Epithelial cell of esophagus (primary cell): ENCODE data around the gene FAM168B.
"Not testable (repeated sequence)": the region's sequence is repeated elsewhere in the genome, so short reads cannot be mapped to it uniquely, and the experiment has no call there.

Source experiments
- DNase-seq: peaks from one replicate; pipeline ENCODE4 v3.0.0; 2010; ENCODE audit warnings: low read depth
- H3K4me3 ChIP-seq: 2 replicates; pipeline ENCODE4 v1.5.1; 2011; ENCODE audit warnings: mild to moderate bottlenecking, low read length, control low read depth
- CTCF ChIP-seq: IDR thresholded peaks from 2 replicates; pipeline ENCODE4 v1.5.1; 2011; ENCODE audit warnings: low read depth, mild to moderate bottlenecking, low read length, control low read depth, inconsistent platforms; ENCODE audit not compliant: insufficient read depth; ENCODE audit errors: missing control alignments

FAM168B gene

GRCh38 chr2:131094463-131095281 is 1.4 kb upstream of the FAM168B start:
- peak; percentile 32 for DNase-seq
- no peak for TF ChIP-seq CTCF
- no peak overlapping the region for H3K4me3 ChIP-seq

GRCh38 chr2:131093696-131094462 is 619 bp upstream of the FAM168B start:
- no peak for TF ChIP-seq CTCF
- DNase-seq = no peak
- H3K4me3 ChIP-seq = peak overlapping the region; percentile 73

GRCh38 chr2:131092458-131093005 is 728 bp downstream of the FAM168B start:
- no peak for TF ChIP-seq CTCF
- no peak for DNase-seq
- peak overlapping the region; percentile 77 for H3K4me3 ChIP-seq

GRCh38 chr2:131085646-131086045 is 7.6 kb downstream of the FAM168B start:
- no peak for DNase-seq
- TF ChIP-seq CTCF = no peak

GRCh38 chr2:131081190-131081589 is 12.1 kb downstream of the FAM168B start:
- DNase-seq = no peak
- TF ChIP-seq CTCF = no peak

More at GRCh38 chr2:131085646-131086045, 7.6 kb downstream of the FAM168B start:
- no peak overlapping the region for H3K4me3 ChIP-seq

GRCh38 chr2:131079931-131080330 is 13.3 kb downstream of the FAM168B start:
- not testable (repeated sequence) for DNase-seq, H3K4me3 ChIP-seq

More at GRCh38 chr2:131081190-131081589, 12.1 kb downstream of the FAM168B start:
- no peak overlapping the region for H3K4me3 ChIP-seq

- TF ChIP-seq CTCF = no peak
Measured at GRCh38 chr2:131077966-131078365, 15.3 kb downstream of the FAM168B start.

More at GRCh38 chr2:131077966-131078365, 15.3 kb downstream of the FAM168B start:
- peak; percentile 34 for DNase-seq
- H3K4me3 ChIP-seq = no peak overlapping the region
